Inflammatory macrophage (primary cell): Measurements from ENCODE around the gene CXCR6.
A peak's percentile ranks its signal among the peaks of the same experiment; 100 is the strongest.

Experiments used
- DNase-seq, 2 donors: peaks; one replicate each; pipeline ENCODE4 v3.0.0-alpha.2; 2020 to 2022

Gene CXCR6

GRCh38 chr3:45949432-45949831, 6.2 kb downstream of the CXCR6 start:
- DNase-seq: no peak

GRCh38 chr3:45950131-45950530, 6.9 kb downstream of the CXCR6 start:
- DNase-seq: no peak

GRCh38 chr3:45950686-45951600, 7.7 kb downstream of the CXCR6 start:
- no peak for DNase-seq

- no peak for DNase-seq
Observed at GRCh38 chr3:45951946-45952345, 8.7 kb downstream of the CXCR6 start.

GRCh38 chr3:45952456-45952855, 9.2 kb downstream of the CXCR6 start:
- DNase-seq: no peak

GRCh38 chr3:45953536-45953935, 10.3 kb downstream of the CXCR6 start:
- no peak for DNase-seq

GRCh38 chr3:45954306-45954705, 11.0 kb downstream of the CXCR6 start:
- no peak for DNase-seq

GRCh38 chr3:45955017-45955647, 11.9 kb downstream of the CXCR6 start:
- no peak for DNase-seq

GRCh38 chr3:45955706-45956105, 12.4 kb downstream of the CXCR6 start:
- no peak for DNase-seq

GRCh38 chr3:45957586-45957985, 14.3 kb downstream of the CXCR6 start:
- DNase-seq: peak in 1 of 2 donors; percentile 16

GRCh38 chr3:45958321-45958791, 15.1 kb downstream of the CXCR6 start:
- peak; percentile 30 to 66 for DNase-seq

- no peak for DNase-seq
Observed at GRCh38 chr3:45959201-45959600, 15.9 kb downstream of the CXCR6 start.

- DNase-seq: no peak
Observed at GRCh38 chr3:45960289-45960688, 17.0 kb downstream of the CXCR6 start.

- DNase-seq: no peak
Observed at GRCh38 chr3:45962033-45962432, 18.8 kb downstream of the CXCR6 start.

- DNase-seq: no peak
Observed at GRCh38 chr3:45964139-45964538, 20.9 kb downstream of the CXCR6 start.

GRCh38 chr3:45965253-45965652, 22.0 kb downstream of the CXCR6 start:
- no peak for DNase-seq

- no peak for DNase-seq
Observed at GRCh38 chr3:45965653-45966052, 22.4 kb downstream of the CXCR6 start.

GRCh38 chr3:45966371-45966791, 23.1 kb downstream of the CXCR6 start:
- DNase-seq: no peak

- no peak for DNase-seq
Observed at GRCh38 chr3:45966950-45967640, 23.8 kb downstream of the CXCR6 start.

- no peak for DNase-seq
Observed at GRCh38 chr3:45967724-45968123, 24.5 kb downstream of the CXCR6 start.

GRCh38 chr3:45968149-45968548, 24.9 kb downstream of the CXCR6 start:
- DNase-seq: no peak

- DNase-seq: no peak
Observed at GRCh38 chr3:45968706-45969105, 25.4 kb downstream of the CXCR6 start.

GRCh38 chr3:45969116-45969515, 25.9 kb downstream of the CXCR6 start:
- DNase-seq: no peak
